ENCODE data around the gene TMC2.

DNA sequence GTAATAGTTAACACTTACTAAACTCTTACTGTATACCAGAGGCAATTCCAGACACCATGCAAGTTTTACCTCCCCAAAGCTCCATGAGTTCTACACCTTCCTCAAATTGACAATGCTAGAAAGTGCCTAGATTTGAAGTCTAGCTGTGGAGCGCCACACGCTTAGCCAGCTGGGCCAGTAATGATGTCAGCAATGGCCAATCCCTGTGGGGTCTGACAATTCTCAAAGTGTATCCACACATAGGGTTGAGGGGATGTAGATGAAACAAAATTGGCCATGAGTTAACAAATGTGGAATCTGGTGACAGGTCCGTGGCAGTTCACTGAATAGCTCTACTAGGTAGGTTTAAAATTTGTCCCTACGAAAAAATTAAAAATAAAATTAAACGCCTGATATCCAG lies 28.9 kb upstream of the TMC2 start:
- TF ChIP-seq, protein P1, sequence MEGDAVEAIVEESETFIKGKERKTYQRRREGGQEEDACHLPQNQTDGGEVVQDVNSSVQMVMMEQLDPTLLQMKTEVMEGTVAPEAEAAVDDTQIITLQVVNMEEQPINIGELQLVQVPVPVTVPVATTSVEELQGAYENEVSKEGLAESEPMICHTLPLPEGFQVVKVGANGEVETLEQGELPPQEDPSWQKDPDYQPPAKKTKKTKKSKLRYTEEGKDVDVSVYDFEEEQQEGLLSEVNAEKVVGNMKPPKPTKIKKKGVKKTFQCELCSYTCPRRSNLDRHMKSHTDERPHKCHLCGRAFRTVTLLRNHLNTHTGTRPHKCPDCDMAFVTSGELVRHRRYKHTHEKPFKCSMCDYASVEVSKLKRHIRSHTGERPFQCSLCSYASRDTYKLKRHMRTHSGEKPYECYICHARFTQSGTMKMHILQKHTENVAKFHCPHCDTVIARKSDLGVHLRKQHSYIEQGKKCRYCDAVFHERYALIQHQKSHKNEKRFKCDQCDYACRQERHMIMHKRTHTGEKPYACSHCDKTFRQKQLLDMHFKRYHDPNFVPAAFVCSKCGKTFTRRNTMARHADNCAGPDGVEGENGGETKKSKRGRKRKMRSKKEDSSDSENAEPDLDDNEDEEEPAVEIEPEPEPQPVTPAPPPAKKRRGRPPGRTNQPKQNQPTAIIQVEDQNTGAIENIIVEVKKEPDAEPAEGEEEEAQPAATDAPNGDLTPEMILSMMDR (conservative IDR thresholded peaks at IDR 0.05; ENCODE audit: low read depth, low read length): no peak
- TF ChIP-seq EZH2 (IDR thresholded peaks at IDR 0.05; ENCODE audit: borderline replicate concordance, low read depth, low read length, poor library complexity, severe bottlenecking): no peak

Measured in A673 (cell line).